Dedifferentiated amniotic fluid mesenchymal stem cell (primary cell): ENCODE results near the gene QSOX2.

Experiments
- DNase-seq: peaks from one replicate; pipeline ENCODE4 v3.0.0-alpha.2; 2016; ENCODE audit errors: extremely low spot score

QSOX2 gene

DNA sequence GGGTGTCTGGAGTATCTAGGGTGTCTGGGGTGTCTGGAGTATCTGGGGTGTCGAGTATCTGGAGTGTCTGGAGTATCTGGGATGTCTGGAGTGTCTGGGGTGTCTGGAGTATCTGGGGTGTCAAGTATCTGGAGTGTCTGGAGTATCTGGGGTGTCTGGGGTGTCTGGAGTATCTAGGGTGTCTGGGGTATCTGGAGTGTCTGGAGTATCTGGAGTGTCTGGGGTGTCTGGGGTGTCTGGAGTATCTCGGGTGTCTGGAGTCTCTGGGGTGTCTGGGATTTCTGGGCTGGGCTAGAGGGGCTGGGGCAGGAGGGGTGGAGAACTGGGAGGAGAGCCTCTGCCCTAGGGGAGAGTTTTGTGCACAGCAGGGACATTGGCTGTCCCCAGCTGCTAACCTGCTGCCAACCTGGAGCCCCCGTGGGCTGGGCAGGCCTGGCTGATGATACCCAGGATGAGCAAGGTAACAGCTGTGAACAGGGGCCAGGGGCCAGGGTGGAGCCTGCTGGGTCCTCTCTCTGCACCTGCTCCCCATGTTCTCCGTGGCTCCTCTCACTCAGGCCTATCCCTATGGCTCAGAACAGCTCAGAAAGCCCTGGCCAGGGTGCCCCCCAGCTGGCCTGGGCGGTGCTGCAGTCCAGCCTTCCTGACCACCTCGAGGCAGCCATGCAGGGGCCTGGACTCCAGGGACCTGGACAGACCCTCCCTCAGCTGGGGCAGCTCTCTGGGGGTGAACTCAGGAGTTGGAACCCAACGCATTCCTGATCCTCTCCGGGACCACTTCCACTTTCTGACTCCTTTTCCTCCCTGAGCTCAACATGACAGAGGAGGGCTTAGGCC is 70.6 kb downstream of the QSOX2 start:
- no peak for DNase-seq

GRCh38 chr9:136173648-136174290 is 71.8 kb downstream of the QSOX2 start:
- DNase-seq = no peak

GRCh38 chr9:136172412-136173079 is 73.1 kb downstream of the QSOX2 start:
- DNase-seq = no peak

GRCh38 chr9:136171801-136172411 is 73.7 kb downstream of the QSOX2 start:
- DNase-seq = no peak

- DNase-seq = peak; percentile 18
These were observed 74.4 kb downstream of the QSOX2 start for GRCh38 chr9:136171009-136171800.

DNA sequence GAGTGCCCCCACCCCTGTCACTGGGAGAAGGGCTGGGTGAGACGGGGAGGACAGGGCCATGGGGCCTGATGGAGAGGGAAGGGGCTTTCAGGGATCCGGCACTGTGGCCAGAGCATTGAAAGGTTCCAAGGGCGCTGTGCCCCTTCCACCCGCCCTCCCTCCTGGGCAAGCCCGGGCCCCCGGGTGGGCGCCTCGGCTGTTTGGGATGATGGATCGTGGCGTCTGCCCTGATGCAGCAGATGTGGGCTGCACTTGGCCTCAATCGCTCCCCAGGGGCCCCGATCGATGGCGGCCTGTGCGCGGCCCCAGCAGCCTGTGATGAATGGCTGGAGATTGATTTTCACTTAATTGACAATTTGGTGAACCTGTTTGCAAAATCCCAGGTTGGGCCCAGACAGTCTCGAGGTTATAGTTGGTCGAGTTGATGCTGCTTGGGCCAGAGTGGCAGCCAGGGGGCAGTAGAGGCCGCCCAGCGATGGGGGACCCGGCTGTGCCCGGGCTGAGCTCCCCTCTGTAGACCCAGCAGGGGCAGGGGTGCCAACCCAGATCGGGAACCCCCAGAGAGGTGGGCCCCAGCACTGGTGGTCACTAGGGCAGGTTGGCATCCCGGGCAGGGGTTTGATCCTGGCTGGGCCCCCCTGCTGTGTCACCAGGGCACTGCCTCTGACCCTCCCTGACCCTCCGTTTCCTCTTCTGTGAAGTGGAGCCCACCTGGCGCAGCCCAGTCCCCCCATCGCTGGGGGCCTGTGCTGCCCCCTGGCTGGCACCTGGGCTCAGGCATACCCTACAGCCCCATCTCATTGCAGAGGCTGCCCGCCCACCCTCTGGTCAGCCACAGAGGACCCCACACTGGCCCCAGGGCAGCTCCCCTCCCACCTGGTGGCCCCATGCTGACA is 75.4 kb downstream of the QSOX2 start:
- no peak for DNase-seq

- no peak for DNase-seq
These were observed 76.1 kb downstream of the QSOX2 start for GRCh38 chr9:136169495-136169894.

DNA sequence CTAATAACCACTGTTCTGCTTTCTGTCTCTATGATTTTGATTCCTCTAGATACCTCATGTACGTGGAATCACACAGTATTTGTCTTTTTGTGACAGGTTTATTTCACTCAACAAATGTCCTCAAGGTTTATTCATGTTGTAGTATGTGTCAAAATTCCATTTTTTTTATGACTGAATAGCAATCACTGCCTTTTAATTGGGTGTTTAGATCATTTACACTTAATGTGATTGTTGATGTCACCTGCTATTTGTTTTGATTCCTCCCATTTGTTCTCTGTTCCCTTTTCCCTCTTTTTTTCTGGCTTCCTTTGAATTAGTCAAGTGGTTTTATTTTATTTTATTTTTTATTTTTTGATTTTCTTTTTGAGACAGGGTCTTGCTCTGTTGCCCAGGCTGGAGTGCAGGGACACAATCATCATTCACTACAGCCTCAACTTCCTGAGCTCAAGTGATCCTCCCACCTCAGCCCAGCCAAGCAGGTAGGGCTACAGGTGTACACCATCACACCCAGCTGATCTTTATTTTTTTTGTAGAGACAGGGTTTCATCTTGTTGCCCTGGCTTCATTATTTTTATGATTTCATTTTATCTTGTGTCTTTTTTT is 82.3 kb downstream of the QSOX2 start:
- no peak for DNase-seq

DNA sequence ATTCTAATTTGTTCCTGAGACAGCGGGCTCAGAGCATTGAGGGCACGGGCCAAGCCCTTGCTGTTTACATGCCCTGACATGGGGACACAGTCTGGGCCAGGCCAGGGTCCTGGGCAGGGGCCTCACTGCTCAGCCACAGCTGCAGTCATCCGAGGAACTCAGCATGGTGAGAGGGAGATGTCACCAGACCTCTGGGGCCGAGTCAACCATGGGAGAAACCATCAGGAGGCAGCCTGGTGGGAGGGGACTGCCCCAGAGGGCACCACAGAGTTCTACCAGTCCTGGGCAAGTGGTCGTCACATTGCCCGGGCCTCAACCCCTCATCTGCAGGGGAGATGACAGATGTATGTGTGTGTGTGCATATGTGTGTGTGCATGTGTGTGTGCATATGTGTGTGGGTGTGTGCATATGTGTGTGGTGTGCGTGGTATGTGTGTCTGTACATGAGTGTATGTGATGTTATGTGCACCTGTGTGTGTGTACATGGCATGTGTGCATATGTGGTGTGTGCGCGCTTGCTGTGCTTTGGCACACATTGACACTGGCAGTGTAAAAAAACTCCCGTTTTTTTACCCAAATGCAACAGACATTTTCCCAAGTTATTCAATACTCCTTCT is 84.5 kb downstream of the QSOX2 start:
- no peak for DNase-seq

DNA sequence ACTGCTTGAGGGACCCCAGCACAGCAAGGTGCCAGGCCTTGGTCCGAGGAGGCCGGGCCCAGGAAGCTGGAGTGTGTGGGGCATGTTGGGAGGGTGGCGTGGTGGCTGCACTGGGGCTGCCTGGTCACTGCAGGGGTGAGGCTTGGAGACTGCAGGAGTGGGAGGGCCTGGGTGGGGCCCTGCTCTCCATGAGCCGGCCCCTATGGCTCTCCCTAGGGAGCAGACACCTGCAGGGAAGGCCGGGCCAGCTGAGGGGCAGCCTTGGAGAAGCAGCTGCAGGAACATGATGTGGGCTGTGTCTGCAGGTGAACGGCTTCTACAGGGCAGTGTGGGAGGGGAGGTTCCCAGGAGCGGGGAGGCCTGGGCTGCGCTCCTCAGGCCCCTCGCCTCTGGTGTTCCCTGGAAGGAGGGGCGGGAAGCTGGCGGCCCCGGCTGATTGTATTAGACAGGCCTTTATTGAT is 85.2 kb downstream of the QSOX2 start:
- DNase-seq = no peak

- DNase-seq = no peak
These were observed 85.8 kb downstream of the QSOX2 start for GRCh38 chr9:136159851-136160250.

DNA sequence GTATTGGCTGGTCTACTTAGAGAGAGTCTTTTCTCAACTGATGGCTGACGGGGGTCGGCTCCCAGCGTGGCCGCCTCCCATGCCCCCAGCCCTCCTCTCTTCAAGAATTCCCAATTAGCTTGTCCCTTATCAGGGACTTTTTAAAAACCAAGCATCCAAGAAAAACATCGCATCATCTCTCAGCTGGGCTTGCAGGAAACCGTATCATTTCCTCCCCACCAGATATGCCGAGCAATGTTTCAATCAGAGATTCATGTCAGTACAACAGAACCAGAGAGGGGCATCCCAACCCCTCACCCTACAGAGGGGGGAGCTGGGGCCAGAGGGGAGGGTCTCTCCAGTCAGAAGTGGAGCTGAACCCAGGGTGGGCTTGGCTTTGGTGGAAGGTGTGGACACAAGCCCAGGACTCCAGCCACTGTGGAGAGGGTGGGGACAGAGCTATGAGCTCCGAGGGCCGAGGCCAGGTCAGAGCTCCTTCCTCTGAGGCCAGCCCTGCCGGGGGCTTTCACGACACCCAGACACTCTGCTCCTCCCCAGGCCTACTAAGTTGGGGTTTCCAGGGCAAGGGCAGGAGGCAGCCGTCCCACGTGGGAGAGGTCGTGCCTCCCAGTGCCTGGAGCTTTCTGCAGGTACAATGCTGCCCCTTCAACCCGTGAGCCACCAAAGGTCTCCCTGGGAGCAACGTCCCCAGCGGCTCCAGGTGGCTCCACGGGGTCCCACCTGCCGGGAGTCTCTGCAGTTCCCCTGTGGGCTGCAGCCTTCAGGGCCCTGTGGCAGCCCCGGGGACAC is 87.9 kb downstream of the QSOX2 start:
- no peak for DNase-seq
